ENCODE results near the gene OR10A6. TPM values are rescaled to one million over a fixed set of nuclear protein-coding genes. Genes with fewer than 3 reads are reported as not detected.

Gene OR10A6
- total and polyA plus RNA-seq, 9 of the 15 experiments (the other 6 are each of a cell fraction or from before 2014, with no cell fraction given), result not detected

GRCh38 chr11:7893796-7894195 lies 37.3 kb downstream of the OR10A6 start:
- no peak overlapping the region for H3K4me2 ChIP-seq (ENCODE audit: insufficient read depth, low read length)
- ChIA-PET CTCF (ENCODE audit: low intra/inter-chr PET ratio) (interaction anchor here (0.7 kb wide), 1 partner anchor 95 kb away, joined by 3 read pairs; no protein-coding TSS in a partner anchor), POLR2A (interaction anchor here (1.2 kb wide), 1 partner anchor 10 kb away, joined by 3 read pairs; no protein-coding TSS in a partner anchor)
- H3K9me3 ChIP-seq (replicated peaks; ENCODE audit: control insufficient read depth, insufficient read depth, low read depth, low read length), result no peaks in the 10 kb centered on the region
- H3K27me3 ChIP-seq (ENCODE audit: control insufficient read depth in 2 of 2, insufficient read depth in 2 of 2, low read length in 2 of 2), result no peaks in the 10 kb centered on the region
- TF ChIP-seq U2AF2 (optimal IDR thresholded peaks at IDR 0.05; ENCODE audit: low read depth, low read length) (no peak), CREB3L1 (IDR thresholded peaks at IDR 0.05; ENCODE audit: borderline replicate concordance, low read depth) (no peak), ZNF395 (CRISPR knock-in tag; IDR thresholded peaks at IDR 0.05) (no peak), PYGO2 (tag; IDR thresholded peaks at IDR 0.05) (no peak), CREBBP (IDR thresholded peaks at IDR 0.05; ENCODE audit: low read depth, low read length) (no peak), POLR3A (IDR thresholded peaks at IDR 0.05; ENCODE audit: borderline replicate concordance, extremely low read depth, insufficient read depth, insufficient read length) (no peak), CBX1 (IDR thresholded peaks at IDR 0.05; ENCODE audit: low read depth) (no peak)
- TF ChIP-seq, protein P1, sequence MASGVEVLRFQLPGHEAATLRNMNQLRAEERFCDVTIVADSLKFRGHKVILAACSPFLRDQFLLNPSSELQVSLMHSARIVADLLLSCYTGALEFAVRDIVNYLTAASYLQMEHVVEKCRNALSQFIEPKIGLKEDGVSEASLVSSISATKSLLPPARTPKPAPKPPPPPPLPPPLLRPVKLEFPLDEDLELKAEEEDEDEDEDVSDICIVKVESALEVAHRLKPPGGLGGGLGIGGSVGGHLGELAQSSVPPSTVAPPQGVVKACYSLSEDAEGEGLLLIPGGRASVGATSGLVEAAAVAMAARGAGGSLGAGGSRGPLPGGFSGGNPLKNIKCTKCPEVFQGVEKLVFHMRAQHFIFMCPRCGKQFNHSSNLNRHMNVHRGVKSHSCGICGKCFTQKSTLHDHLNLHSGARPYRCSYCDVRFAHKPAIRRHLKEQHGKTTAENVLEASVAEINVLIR (CRISPR knock-in tag; IDR thresholded peaks at IDR 0.05), result no peak
- H4K20me1 ChIP-seq (replicated peaks; ENCODE audit: control insufficient read depth, insufficient read depth, low read length), result no peaks in the 10 kb centered on the region
- intact Hi-C loops (cut with micrococcal nuclease), result loop anchor here (2.0 kb wide), 2 partner anchors 197 to 205 kb away; no protein-coding TSS in a partner anchor
- no peak overlapping the region for H3K27ac ChIP-seq (ENCODE audit: extremely low read depth, low read depth, low read length)
- H3K9me1 ChIP-seq (ENCODE audit: control insufficient read depth, insufficient read depth, low read length), result no peaks in the 10 kb centered on the region
- DNase-seq (ENCODE audit: extremely low read depth in 1 of 4, low spot score in 3 of 4), result no peak
- ATAC-seq, result no peak
- no peak for FAIRE-seq
- no TSS peak for BruUV-seq (replicated peaks)
- H3K4me1 ChIP-seq (replicated peaks in 1 of 2; ENCODE audit: control insufficient read depth in 2 of 2, insufficient read depth in 2 of 2, low read length in 2 of 2), result no peaks in the 10 kb centered on the region
- no peak overlapping the region for H2AFZ ChIP-seq (ENCODE audit: low read depth, low read length)
- no peaks in the 10 kb centered on the region for H3K79me2 ChIP-seq (ENCODE audit: control insufficient read depth, insufficient read depth, low read length)
- 7% methylated on average over 2 of the region's 2 CpGs for WGBS (ENCODE audit: insufficient coverage, low coverage, missing lambda C conversion rate)
- no peaks in the 10 kb centered on the region for H3K36me3 ChIP-seq (ENCODE audit: control insufficient read depth, insufficient read depth, low read length)
- H3K4me3 ChIP-seq, result no peak overlapping the region
- no peak overlapping the region for H3K9ac ChIP-seq (ENCODE audit: insufficient read depth in 1 of 2, low read depth in 2 of 2, low read length in 2 of 2)
- in situ Hi-C loops (cut with MboI), result loop anchor here (10.0 kb wide), 1 partner anchor 201 kb away; no protein-coding TSS in a partner anchor

Measured in K562 (cell line).